HG02852 (cell line): Measurements from ENCODE around the gene TNS2.

Experiments
- ATAC-seq: cut with Tn5 transposase; IDR thresholded peaks from one replicate; pipeline ENCODE4 v1.9.1; 2021; ENCODE audit warnings: mild to moderate bottlenecking, moderate library complexity; ENCODE audit not compliant: unreplicated experiment

TNS2 gene

DNA sequence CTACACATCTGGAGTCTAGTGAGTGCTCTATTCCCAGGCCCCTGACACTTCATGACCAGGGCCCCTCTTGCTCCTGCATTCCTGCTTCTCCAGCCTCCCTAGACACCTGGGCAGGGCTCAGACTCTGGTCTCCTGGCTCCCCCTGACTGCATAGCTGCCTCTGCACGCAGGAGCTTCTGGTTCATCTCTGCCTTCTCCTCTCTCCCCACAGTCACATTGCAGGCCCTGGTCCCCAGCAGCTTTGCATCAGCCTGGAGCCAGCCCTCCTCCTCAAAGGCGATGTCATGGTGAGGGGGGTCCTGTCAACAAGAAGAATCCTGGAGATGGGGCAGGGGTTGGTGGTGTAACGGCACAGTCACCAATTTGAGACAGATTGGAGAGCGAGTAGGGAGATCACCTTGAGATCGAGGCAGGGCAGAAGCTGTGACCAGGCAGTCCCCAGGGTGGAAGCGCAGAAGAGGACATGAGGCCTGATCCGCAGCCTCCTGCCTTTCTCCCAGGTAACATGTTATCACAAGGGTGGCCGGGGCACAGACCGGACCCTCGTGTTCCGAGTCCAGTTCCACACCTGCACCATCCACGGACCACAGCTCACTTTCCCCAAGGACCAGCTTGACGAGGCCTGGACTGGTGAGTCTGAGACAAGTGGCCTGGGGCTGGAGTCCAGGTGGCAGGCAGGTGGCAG, 8.1 kb downstream of the TNS2 start:
- no peak for ATAC-seq

DNA sequence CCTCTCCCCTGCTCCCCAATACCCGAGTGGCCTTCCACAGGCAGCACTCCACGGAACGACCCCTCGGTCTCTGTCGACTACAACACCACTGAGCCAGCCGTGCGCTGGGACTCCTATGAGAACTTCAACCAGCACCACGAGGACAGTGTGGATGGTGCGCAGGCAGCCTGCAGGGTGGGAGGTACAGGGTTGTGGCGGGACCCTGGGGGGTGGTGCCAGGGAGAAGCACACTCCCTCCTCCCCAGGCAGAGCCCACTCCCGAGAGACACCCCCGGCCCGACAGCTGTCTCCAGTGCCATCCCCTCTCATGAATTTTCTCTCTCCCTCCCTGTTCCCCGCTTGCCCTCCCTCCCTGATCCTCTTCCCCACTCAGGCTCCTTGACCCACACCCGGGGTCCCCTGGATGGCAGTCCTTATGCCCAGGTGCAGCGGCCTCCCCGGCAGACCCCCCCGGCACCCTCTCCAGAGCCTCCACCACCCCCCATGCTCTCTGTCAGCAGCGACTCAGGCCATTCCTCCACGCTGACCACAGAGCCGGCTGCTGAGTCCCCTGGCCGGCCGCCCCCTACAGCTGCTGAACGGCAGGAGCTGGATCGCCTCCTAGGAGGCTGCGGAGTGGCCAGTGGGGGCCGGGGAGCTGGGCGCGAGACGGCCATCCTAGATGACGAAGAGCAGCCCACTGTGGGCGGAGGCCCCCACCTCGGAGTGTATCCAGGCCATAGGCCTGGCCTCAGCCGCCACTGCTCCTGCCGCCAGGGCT, 9.0 kb downstream of the TNS2 start:
- no peak for ATAC-seq

DNA sequence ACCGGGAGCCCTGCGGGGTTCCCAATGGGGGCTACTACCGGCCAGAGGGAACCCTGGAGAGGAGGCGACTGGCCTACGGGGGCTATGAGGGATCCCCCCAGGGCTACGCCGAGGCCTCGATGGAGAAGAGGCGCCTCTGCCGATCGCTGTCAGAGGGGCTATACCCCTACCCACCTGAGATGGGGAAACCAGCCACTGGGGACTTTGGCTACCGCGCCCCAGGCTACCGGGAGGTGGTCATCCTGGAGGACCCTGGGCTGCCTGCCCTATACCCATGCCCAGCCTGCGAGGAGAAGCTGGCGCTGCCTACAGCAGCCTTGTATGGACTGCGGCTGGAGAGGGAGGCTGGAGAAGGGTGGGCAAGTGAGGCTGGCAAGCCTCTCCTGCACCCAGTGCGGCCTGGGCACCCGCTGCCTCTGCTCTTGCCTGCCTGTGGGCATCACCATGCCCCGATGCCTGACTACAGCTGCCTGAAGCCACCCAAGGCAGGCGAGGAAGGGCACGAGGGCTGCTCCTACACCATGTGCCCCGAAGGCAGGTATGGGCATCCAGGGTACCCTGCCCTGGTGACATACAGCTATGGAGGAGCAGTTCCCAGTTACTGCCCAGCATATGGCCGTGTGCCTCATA, 9.7 kb downstream of the TNS2 start:
- no peak for ATAC-seq

DNA sequence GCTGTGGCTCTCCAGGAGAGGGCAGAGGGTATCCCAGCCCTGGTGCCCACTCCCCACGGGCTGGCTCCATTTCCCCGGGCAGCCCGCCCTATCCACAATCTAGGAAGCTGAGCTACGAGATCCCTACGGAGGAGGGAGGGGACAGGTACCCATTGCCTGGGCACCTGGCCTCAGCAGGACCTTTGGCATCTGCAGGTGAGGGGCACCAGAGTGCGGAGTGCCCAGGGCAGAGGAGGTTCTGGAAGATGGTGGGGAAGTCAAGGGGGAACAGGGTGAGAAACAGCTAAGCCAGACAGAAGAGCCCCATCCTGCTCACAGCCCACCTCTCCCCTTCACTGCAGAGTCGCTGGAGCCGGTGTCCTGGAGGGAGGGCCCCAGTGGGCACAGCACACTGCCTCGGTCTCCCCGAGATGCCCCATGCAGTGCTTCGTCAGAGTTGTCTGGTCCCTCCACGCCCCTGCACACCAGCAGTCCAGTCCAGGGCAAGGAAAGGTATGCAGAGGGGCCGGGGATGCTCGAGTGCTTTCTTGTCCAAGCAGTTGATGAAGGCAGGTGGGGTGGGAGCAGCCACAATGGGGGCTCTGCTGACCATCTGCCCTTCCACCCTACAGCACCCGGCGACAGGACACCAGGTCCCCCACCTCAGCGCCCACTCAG, 10.3 kb downstream of the TNS2 start:
- ATAC-seq = no peak

DNA sequence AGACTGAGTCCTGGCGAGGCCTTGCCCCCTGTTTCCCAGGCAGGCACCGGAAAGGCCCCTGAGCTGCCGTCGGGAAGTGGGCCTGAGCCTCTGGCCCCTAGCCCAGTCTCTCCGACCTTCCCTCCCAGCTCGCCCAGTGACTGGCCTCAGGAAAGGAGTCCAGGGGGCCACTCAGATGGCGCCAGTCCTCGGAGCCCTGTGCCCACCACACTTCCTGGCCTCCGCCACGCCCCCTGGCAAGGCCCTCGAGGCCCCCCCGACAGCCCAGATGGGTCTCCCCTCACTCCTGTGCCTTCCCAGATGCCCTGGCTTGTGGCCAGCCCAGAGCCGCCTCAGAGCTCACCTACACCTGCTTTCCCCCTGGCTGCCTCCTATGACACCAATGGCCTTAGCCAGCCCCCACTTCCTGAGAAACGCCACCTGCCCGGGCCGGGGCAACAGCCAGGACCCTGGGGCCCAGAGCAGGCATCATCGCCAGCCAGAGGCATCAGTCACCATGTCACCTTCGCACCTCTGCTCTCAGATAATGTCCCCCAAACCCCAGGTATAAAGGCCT, 10.9 kb downstream of the TNS2 start:
- ATAC-seq = no peak

DNA sequence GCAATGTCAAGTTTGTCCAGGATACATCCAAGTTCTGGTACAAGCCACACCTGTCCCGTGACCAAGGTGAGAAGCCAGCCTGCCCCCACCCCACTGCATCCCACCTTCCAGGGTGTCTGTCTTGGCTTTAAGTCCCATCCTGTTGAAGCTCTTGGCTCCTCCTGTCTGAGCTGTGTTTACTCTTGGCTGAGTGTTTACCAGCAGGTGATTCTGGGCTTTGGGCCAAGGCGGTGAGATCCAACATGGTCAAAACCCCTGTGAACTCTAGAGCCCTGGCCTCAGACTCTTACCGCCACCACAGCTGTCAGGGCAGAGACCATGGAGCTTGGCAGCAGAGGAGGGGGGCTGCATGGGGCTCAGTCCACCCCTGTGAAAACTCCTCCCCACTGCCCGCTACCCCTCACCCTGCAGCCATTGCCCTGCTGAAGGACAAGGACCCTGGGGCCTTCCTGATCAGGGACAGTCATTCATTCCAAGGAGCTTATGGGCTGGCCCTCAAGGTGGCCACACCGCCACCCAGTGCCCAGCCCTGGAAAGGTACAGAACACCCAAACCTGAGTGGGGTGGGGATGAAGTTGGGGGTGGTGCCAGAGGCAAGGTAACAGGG, 11.6 kb downstream of the TNS2 start:
- ATAC-seq = no peak

DNA sequence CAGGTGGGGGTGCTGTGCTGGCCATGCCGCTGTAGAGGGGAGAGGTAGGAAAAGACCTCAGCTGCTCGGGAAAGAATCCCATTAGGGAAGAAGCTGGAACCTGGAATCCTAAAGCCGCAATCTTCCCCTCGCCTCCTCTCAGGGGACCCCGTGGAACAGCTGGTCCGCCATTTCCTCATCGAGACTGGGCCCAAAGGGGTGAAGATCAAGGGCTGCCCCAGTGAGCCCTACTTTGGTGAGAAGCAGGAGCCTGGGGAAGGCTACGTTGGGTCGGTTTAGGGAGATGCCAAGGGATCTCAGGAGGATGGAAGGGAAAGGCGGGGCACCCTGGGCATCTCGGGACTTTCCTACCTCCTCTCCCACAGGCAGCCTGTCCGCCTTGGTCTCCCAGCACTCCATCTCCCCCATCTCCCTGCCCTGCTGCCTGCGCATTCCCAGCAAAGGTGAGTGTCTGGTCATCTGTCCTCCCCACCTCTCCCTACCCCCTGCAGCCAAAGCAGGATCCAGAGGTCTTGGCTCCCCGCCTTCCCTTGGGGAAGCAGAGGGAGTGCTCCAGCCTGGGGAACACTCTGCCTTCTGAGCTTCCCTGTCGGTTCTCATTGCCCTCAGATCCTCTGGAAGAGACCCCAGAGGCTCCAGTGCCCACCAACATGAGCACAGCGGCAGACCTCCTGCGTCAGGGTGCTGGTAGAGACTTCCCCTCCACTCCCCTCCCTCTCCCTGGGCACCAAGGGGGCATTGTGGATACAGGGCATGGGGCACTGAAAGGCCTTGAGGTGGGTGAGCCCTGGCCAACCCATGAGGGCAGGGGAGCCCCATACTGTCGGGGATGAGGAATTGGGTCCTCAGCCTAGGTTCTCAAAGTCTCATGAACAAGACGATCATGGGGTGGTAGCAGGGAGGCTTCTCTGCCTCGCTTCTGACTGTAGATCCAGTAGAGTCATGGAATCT, 12.4 kb downstream of the TNS2 start:
- no peak for ATAC-seq

DNA sequence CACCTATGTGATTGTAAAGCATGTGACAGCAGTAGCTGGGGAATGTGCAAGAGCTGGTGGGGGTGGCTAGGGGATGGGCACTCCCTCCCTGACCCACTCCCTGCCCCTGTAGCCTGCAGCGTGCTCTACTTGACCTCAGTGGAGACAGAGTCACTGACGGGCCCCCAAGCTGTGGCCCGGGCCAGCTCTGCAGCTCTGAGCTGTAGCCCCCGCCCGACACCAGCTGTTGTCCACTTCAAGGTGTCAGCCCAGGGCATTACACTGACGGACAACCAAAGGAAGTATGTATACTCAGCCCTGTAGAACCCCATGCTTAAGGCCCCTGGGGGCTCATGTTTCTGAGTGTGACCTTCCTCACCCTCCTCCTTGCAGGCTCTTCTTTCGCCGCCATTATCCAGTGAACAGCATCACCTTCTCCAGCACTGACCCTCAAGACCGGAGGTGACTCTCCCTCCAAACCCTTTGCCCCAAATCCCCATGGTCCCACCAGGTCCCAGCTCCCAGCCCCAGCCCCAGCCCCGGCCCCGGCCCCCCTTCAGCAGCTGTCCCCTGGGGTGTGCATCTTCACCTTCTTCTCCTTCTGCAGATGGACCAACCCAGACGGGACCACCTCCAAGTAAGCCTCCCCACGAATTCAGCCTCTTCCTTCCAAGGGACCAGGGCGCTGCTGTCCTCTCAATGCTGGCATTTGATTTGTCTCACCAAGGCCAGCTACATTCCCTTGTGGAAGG, 13.3 kb downstream of the TNS2 start:
- ATAC-seq = no peak

DNA sequence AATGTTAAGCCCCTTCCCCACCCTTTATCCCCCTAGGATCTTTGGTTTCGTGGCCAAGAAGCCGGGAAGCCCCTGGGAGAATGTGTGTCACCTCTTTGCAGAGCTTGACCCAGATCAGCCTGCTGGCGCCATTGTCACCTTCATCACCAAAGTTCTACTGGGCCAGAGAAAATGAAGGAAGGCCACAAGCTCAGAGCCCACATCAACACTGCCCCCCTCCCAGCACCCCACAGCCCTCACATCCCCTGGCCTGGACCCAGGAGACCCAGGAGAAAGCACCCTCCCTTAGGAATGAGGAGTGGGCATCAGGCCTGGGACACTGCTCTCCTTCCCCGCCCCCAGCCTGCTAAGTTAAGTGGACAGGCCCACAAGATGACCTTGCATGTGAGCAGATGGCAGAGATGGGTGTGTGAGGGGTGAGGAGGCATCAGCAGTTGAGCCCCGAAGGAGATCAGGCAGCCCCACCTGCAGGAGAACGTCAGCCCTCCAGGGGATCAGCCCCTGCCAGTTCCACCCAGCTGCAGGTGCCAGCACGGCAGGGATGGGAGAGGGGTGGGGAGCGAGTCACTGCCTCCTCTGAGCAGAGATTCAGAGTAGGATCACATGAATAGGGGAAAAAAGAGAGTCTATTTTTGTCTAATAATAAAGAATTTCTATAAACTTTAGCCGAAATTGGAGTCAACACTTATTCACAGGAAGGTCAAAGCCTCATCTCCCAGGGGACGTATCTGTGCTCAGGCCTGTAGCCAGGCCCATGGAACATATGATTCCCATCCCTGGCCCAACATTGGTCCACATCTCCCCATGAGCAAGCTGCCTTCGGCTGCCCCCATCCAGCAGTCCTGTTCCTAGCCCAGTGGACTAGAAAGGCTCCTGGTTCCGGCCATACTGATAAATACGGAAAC, 14.1 kb downstream of the TNS2 start:
- ATAC-seq = no peak

DNA sequence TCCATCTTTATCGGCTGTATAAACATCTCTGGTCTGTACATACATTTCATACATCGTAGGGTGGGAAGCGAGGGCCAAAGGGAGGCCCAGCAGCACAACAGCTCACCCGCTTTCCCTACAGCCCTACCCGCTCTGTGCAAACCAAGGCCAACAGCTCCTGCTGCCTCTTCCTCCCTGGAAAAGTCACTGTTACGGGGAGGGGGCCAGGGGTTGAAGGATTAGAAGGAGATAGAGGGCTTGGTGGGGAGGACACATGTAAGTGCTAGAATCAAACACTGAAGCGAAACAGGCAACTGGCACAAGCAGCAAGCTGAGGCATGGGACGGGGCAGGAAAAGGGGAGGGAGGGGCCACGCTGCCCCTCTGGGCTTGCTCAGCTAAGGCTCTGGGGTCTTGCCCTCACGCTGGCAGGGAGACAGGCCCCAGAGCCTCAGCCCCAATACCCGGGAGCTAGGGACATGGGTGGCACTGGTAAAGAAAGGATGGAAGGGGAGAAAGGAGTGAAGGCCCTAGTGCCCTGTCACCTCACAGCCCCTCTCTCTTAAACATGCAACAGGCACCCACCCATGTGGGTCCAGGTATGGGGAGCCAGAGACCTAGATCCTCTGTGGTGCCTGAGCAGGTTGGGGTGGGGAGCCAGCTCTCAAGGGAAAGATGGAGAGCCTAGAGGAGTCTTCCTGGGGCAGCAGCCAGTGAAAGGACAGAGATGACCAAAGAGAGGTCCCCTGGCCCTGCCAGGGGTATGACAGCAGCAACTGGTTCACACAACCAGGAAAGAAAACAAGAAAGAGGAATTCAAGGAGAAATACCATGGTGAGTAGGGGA, 15.0 kb downstream of the TNS2 start:
- no peak for ATAC-seq

DNA sequence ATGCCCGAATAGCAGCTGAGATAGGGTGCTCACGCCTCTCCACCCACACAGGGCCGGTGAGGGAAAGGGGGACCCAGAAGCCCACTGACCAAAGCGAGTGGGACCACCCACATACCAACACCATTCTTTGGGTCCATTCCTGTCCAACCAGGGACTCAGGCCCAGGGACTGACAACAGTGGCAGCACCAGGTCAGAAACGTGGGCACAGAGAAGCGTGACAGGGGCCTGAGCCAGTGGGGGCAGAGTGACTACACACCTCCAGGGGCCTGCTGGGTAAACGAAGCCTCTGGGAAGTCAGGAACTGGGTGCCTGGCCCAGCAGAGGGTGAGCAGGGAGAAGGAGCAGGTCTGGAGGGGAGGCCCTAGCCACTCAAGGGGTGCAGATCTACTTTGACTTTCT, 15.6 kb downstream of the TNS2 start:
- ATAC-seq = no peak

DNA sequence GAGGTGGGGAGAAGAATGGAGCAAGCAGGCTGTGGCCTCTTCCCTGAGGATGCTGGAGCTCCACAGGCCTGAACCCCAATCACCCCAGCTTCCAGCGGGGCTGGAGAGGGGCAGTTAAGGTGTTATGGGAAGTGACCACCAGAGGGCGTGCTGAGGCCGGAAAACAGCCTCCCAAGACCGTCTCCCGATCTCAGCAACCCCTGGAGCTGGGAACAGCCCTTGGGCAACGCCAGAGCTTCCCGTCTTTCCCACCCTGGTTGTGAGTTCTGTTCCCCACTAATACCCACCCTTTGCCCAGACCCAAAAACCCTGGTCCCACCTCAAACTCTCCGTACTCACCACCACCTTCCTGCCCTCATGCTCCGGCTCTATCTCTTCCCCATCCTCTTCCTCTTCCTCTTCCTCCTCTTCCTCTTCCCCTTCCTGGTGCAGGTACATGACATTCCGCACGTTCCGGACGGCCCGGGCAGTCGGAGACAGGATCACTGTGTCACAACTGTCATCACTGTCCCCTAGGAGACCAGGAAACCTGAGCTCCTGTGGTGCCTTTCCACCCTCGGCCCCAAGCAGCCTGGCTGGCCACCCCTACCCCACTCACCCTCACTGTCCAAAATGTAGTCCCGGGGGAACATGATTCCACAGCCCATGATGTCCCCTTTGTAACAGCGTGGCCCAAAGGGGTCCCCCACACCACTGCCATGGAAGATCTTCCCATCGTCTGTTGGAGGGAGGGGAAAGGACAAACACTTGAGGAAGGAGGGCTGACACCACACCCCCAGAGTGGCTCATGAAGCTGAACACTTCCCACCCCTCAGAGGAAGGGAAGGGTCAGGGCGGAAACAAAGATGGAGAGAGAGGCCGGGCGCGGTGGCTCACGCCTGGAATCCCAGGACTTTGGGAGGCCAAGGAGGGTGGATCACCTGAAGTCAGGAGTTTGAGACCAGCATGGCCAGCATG, 16.4 kb downstream of the TNS2 start:
- no peak for ATAC-seq

DNA sequence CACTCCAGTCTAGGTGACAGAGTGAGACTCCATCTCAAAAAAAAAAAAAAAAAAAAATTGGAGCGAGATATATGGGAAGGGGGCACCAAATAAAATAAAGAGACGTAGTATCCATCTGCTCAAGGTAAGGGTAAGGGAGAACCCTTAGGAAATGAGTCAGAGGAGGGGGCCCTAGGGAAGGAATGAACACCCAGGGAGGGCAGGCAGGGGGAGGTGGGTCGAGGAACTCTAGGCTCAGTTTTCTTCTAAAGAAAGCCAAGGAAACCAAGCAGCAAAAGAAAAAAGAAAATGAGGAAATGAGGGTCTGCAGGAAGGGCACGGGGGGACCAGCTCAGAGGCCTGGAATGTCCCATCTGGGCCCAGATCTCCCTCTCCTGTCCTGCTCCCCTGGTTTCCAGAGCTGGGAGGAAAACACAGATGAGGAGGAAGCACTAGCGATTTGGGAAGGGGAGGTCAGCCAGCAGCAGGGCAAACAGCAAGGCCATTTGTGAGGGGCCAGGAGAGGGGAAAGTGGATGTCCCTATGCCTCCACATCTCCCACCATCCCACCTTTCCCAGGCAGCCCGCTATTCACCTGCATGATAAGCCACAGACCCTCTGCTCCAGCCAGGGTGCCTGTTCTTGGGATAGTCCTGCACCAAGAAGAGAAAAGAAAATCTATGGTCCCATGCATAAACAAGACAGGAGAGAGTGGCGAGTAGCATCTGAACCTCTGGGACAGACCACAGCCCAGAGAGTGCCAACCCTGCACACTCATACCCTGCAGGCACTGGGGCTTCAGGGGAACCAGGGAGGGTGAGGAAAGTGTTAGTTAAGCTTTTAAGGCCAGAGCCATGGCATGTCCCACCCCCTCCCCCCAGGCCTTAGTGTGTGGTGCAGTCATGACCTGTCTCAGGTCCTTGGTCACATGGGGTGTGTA, 17.5 kb downstream of the TNS2 start:
- no peak for ATAC-seq

DNA sequence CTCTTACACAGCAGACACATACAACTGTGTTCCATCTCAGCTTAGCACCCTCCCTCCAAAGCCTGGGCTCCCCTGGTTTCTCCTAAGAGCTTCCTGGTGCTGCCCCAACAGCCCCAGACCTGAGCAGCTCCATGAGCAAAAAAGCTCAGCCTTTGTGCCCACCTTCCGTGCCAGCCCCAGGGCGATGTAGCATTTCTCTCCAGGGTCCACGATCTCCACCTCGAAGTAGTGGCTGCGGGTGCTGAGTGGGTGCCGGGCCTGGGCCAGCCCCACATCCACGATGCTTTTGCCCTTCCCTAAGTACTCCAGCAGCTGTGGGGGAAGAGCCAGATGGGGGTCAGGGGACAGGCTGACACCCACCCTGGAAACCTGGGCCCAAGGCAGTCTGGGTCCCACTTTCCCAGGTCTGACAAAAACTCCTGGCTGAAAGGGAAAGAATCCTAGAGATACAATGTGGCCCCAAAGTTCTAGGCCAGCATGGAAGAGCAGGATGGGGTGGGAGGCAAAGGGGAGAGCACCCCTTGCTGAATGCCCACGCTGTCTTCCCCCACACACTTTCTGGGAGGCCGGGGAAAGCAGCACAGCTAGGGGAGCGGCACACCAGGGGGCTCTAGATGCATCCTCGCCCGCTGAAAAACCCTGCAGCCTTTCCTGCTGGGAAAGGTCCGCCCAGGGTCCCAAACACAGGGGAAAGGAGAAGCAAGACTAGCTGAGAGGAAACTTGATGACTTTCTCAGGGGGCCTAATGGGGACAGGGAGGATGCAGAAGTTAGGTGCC, 18.3 kb downstream of the TNS2 start:
- no peak for ATAC-seq
